Heart left ventricle (tissue), 16 donors: ENCODE results near the gene CHST9. TPM values are rescaled to one million over a fixed set of nuclear protein-coding genes. Genes with fewer than 3 reads are reported as not detected.

Experiments
- ATAC-seq, 4 donors: fragments of 200-7000 bp; cut with Tn5 transposase; one replicate each; pipeline ENCODE4 v1.9.1; 2020 to 2022; ENCODE audit warnings: moderate library complexity in 4 of 4, mild to moderate bottlenecking in 3 of 4, moderate number of reproducible peaks in 1 of 4
- DNase-seq, 5 donors: peaks; one replicate each; pipeline ENCODE4 v3.0.0-alpha.2; 2020
- H3K27ac ChIP-seq, 12 donors: fragments of 200-600 bp; sonication (generic) in 4 of 12; one replicate each; pipeline versions ENCODE4 v1.5.0 to v1.8.0; 2016 to 2022; ENCODE audit warnings: mild to moderate bottlenecking in 2 of 12
- H3K27me3 ChIP-seq, 9 donors: fragments of 200-600 bp; sonication (generic) in 2 of 9; one replicate each; pipeline versions ENCODE4 v1.5.1 to v1.8.0; 2016 to 2022; ENCODE audit warnings: mild to moderate bottlenecking in 3 of 9
- H3K36me3 ChIP-seq, 9 donors: fragments of 200-600 bp; sonication (generic) in 2 of 9; one replicate each; pipeline versions ENCODE4 v1.5.0 to v1.8.0; 2018 to 2022; ENCODE audit warnings: mild to moderate bottlenecking in 2 of 9
- H3K4me1 ChIP-seq, 12 donors: fragments of 200-600 bp; sonication (generic) in 4 of 12; one replicate each; pipeline versions ENCODE4 v1.5.0 to v1.8.0; 2016 to 2022; ENCODE audit warnings: mild to moderate bottlenecking in 3 of 12
- H3K4me3 ChIP-seq, 12 donors: fragments of 200-600 bp; sonication (generic) in 4 of 12; one replicate each; pipeline versions ENCODE4 v1.5.0 to v1.8.0; 2017 to 2022; ENCODE audit warnings: mild to moderate bottlenecking in 9 of 12, moderate library complexity in 4 of 12
- H3K9me3 ChIP-seq, 12 donors: fragments of 200-600 bp; sonication (generic) in 4 of 12; one replicate each; pipeline versions ENCODE4 v1.5.0 to v1.8.0; 2016 to 2022; ENCODE audit warnings: mild to moderate bottlenecking in 1 of 12
- CTCF ChIP-seq, 12 donors: fragments of 200-600 bp; sonication (generic) in 4 of 12; IDR thresholded peaks; one replicate each; pipeline versions ENCODE4 v1.5.0 to v1.8.0; 2018 to 2022; ENCODE audit warnings: antibody characterized with exemption in 12 of 12, mild to moderate bottlenecking in 5 of 12
- POLR2A ChIP-seq, 2 donors: fragments of 450-650 bp; IDR thresholded peaks; one replicate each; pipeline ENCODE4 v1.6.1; 2017; ENCODE audit warnings: antibody characterized with exemption in 2 of 2, mild to moderate bottlenecking in 2 of 2, moderate library complexity in 2 of 2
- WGBS, 4 donors: extraction: QIAGEN DNeasy Blood & Tissue Kit in 2 of 4; methylation state at CpG; one replicate each; pipeline versions ENCODE4 v1.1.5 to v1.1.7; 2013 to 2018; 5-methylcytosine and 5-hydroxymethylcytosine counted together
- intact Hi-C, 10 donors: fragments of 100-400 bp; cut with DNase I; formaldehyde crosslinking; loops; one replicate each; pipeline versions ENCODE4 v1.11.1 to v1.14.2; 2022
- polyA plus RNA-seq, 2 donors: library from polyadenylated mRNA; stranded (reverse); fragments of 200-250 nt; gene quantifications; one replicate each; pipeline ENCODE4 v1.2.3, GENCODE V29; 2013
- total RNA-seq, 9 donors: library from RNA; depleted of rRNA in 2 of 9; stranded (reverse); fragments of >200 nt in 2 of 9; fragmentation: NEBNext Ultra II Directional in 3 of 9; extraction: Animal tissue kit (Norgen Biotek cat#: 25700) in 3 of 9; gene quantifications; one replicate each; pipeline versions ENCODE4 v1.1.0 to v1.2.4, GENCODE V29; 2016 to 2023
- donor health status: ischemic (EF 13 %, LVEDD 7.1; RV severe dilation, severe dysfunction).
- donor health status: healthy with polysubstance abuse.
- donor health status: DM: no; HTN: yes; CAD: no.
- donor health status: DM: no; HTN: no; CAD: no.
- donor health status: ischemic (EF 25% LVEDD 6.9; RV normal size, moderate dysfunction).
- donor health status: ischemic (EF 25% LVEDD 5.7; RV mildly dilated, moderate dysfunction).
- donor health status: healthy.
- donor health status: DM: yes; HTN: yes; CAD: no.
- donor health status: ischemic (EF 35%, LVEDD 5.7; RV mildly dilated, moderate dysfunction).
- donor health status: nonischemic (EF 11% LVEDD 7.7; RV severe dilation, severe dysfunction).
- donor health status: DM: yes; HTN: yes; CAD: no.
- donor health status: PGD.
- donor health status: ischemic (EF 29% LVEDD 5.4; RV normal size, mild dysfunction).
- donor health status: nonischemic (EF 23%, LVEDD 6.1; RV moderate dilation, normal function).

The CHST9 gene
- total and polyA plus RNA-seq, 11 donors, result 0.03 to 20.2 (median 4.1) TPM

- H3K27me3 ChIP-seq, result no peaks in the 10 kb centered on the region
- no peaks in the 10 kb centered on the region for H3K36me3 ChIP-seq
- 28 to 35% (median 33%) methylated on average over 1 of the region's 1 CpG for WGBS, 4 donors
- intact Hi-C loops, result no loop called here
- no peak for TF ChIP-seq CTCF (IDR thresholded peaks at IDR 0.05)
- no peak for TF ChIP-seq POLR2A (IDR thresholded peaks at IDR 0.05)
- no peak for ATAC-seq
- no peaks in the 10 kb centered on the region for H3K9me3 ChIP-seq
- H3K27ac ChIP-seq, result no peak overlapping the region
- no peak overlapping the region for H3K4me3 ChIP-seq
- no peaks in the 10 kb centered on the region for H3K4me1 ChIP-seq
- DNase-seq, result no peak
These were observed 28.1 kb upstream of the CHST9 start for GRCh38 chr18:27213123-27213717.

GRCh38 chr18:27211569-27211968, 26.5 kb upstream of the CHST9 start:
- TF ChIP-seq CTCF (IDR thresholded peaks at IDR 0.05), result no peak
- TF ChIP-seq POLR2A (IDR thresholded peaks at IDR 0.05), result no peak
- Histone ChIP-seq H3K27ac (no peak overlapping the region), H3K27me3 (no peaks in the 10 kb centered on the region), H3K36me3 (no peaks in the 10 kb centered on the region), H3K9me3 (no peaks in the 10 kb centered on the region), H3K4me1 (no peaks in the 10 kb centered on the region), H3K4me3 (no peak overlapping the region)
- no peak for ATAC-seq
- no peak for DNase-seq
- WGBS, 4 donors, result 28 to 47% (median 42%) methylated on average over 1 of the region's 1 CpG; no CpG with 5 or more reads in 1 of the 4 donors
- intact Hi-C loops, result no loop called here

GRCh38 chr18:27206411-27206810, 21.3 kb upstream of the CHST9 start:
- H3K4me3 ChIP-seq, result no peak overlapping the region
- DNase-seq, result no peak
- H3K36me3 ChIP-seq, result no peaks in the 10 kb centered on the region
- no peaks in the 10 kb centered on the region for H3K27me3 ChIP-seq
- no peak overlapping the region for H3K27ac ChIP-seq
- H3K4me1 ChIP-seq, result no peaks in the 10 kb centered on the region
- intact Hi-C loops, result no loop called here
- TF ChIP-seq POLR2A (IDR thresholded peaks at IDR 0.05), result no peak
- TF ChIP-seq CTCF (IDR thresholded peaks at IDR 0.05), result no peak
- ATAC-seq, result no peak
- H3K9me3 ChIP-seq, result no peaks in the 10 kb centered on the region
- 53 to 72% (median 69%) methylated on average over 3 of the region's 3 CpGs for WGBS, 4 donors

DNA sequence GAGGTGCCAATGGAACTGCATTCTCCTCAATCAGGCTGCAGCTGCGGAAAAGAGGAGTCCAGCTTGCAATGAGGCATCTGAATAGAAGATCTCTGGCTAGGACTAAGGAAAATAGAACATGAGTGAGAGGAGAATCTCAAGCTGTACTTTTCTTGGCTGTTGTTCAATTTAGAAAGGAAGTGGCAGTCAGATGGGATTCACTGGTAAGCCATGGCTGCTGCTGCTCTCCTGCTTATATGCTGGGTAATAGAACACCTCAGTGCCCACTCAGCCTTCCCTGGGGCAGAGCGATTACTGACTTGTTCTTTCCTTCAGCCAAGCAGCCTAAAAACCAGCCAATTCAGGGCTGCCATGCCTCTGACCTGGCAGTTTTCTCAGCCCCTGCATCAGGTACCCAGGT, 17.6 kb upstream of the CHST9 start:
- Histone ChIP-seq H3K36me3 (no peaks in the 10 kb centered on the region), H3K9me3 (no peaks in the 10 kb centered on the region), H3K27me3 (no peaks in the 10 kb centered on the region), H3K27ac (no peak overlapping the region), H3K4me3 (no peak overlapping the region), H3K4me1 (no peaks in the 10 kb centered on the region)
- intact Hi-C loops, result no loop called here
- TF ChIP-seq CTCF (IDR thresholded peaks at IDR 0.05) (no peak), POLR2A (IDR thresholded peaks at IDR 0.05) (no peak)
- 67 to 70% (median 68%) methylated on average over 2 of the region's 2 CpGs for WGBS, 4 donors
- ATAC-seq, result peak in 1 of 4 donors; percentile 24
- no peak for DNase-seq
